KBM-7 (cell line): ENCODE results near the gene AFMID.
"Not testable (repeated sequence)": the region's sequence is repeated elsewhere in the genome, so short reads cannot be mapped to it uniquely, and the experiment has no call there.

ENCODE experiments used
- DNase-seq: peaks from one replicate; pipeline ENCODE4 v3.0.0-alpha.2; 2015
- in situ Hi-C: fragments of 300-500 bp; cut with MboI; formaldehyde crosslinking; loops from 2 replicates; pipeline ENCODE4 v1.14.3; 2020; ENCODE audit warnings: low sequenced_read_pairs, low pct_unique_long_range_greater_than_20kb, mixed read lengths

Gene AFMID

GRCh38 chr17:78234261-78234865 lies 47.2 kb downstream of the AFMID start:
- in situ Hi-C loops = no loop called here

DNA sequence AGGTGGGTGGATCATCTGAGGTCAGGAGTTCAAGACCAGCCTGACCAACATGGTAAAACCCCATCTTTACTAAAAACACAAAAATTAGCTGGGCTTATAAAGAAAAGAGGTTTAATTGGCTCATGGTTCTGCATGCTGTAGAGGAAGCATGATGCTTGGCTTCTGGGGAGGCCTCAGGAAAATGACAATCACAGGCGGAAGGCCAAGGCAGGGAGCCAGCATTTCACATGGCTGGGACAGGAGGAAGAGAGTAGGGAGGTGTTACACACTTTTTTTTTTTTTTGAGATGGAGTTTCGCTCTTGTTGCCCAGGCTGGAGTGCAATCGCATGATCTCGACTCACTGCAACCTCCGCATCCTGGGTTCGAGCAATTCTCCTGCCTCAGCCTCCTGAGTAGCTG lies 47.9 kb downstream of the AFMID start:
- in situ Hi-C loops, DNase-seq: not testable (repeated sequence)

More at GRCh38 chr17:78234261-78234865, 47.2 kb downstream of the AFMID start:
- DNase-seq = no peak

- in situ Hi-C loops = no loop called here
- no peak for DNase-seq
These were observed 48.7 kb downstream of the AFMID start for GRCh38 chr17:78235885-78236284.

GRCh38 chr17:78236362-78237127 lies 49.4 kb downstream of the AFMID start:
- in situ Hi-C loops = no loop called here
- no peak for DNase-seq

GRCh38 chr17:78237401-78238012 lies 50.3 kb downstream of the AFMID start:
- in situ Hi-C loops = no loop called here
- no peak for DNase-seq

DNA sequence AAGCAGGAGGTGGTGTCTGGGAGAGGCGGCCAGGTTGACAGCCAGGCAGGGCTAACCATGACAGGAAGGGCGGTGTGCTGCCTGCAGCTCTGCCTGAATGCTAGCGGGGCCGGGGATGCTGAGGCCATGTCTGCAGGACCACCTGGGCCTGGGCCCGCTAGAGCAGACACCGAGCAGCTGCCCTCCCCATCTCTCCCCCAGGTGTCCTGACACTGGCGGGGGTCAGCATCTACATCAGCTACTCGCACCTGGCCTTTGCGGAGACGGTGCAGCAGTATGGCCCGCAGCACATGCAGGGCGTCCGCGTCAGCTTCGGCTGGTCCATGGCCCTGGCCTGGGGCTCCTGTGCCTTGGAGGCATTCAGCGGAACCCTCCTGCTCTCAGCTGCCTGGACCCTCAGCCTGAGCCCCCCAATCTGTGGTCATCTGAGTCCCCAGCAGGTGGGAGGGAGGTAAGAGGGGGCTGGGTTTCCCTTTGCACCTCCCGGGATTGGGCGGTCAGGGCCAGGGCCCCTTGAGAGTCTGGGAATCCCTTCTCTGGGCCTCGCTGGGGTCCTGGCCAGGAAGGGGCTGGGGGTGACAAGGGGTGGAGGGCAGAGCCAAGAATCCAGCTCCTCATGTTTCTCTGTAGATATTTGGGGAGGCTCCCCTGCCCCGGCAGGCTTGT lies 51.8 kb downstream of the AFMID start:
- DNase-seq = no peak
- in situ Hi-C loops = no loop called here

GRCh38 chr17:78239489-78239931 lies 52.3 kb downstream of the AFMID start:
- in situ Hi-C loops = no loop called here
- DNase-seq = peak; percentile 58

DNA sequence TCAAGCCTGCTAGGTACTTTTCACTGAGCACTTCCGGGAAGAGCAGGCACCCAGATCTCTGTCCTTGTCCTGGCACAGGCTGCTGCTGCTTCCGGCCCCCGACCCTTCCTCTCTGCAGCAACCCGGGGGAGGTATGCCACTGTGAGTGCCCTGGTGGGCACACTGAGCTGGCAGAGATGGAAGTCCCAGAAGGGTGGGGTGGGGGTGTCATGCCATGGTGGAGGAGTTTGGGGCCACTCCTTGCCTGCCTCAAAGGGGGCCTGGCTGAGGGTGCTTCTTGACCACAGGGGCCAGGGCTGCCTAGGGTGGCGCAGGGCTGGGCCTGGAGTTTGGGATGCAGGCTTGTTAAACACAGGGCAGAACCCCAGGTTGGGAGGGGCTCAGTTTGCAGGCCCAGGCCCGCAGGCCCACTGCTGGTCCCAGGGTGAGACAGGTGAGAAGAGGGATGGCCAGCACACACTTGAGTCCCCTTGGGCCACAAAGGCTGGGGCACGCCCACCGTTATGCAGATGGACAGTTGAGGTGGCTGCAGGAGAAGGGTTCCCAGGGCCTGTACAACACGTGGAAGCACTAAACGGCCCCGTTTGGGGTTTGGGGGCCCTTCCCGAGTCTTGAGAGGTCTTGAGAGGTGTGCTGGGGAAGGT lies 53.0 kb downstream of the AFMID start:
- no peak for DNase-seq
- in situ Hi-C loops = no loop called here

GRCh38 chr17:78240839-78241238 lies 53.7 kb downstream of the AFMID start:
- no peak for DNase-seq
- in situ Hi-C loops = no loop called here

GRCh38 chr17:78241277-78242023 lies 54.3 kb downstream of the AFMID start:
- DNase-seq = no peak
- in situ Hi-C loops = no loop called here

GRCh38 chr17:78242024-78242742 lies 55.0 kb downstream of the AFMID start:
- in situ Hi-C loops = no loop called here

DNA sequence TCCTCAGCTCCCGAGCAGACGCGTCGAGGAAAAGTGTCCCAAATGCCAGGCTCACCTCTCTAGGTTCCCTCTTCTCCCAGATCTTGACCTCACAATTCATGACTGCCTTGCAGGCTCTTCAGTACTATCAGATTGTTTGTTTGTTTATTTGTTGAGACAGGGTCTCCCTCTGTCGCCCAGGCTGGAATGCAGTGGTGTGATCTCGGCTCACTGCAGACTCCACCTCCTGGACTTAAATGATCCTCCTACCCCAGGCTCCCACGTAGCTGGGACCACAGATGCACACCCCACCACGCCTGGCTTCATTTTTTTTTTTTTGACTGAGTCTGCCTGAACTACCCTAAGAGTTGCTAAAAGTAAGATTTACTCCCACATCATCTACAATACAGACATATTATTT lies 60.1 kb downstream of the AFMID start:
- no peak for DNase-seq
- in situ Hi-C loops = no loop called here

More at GRCh38 chr17:78242024-78242742, 55.0 kb downstream of the AFMID start:
- DNase-seq = peak; percentile 80

DNA sequence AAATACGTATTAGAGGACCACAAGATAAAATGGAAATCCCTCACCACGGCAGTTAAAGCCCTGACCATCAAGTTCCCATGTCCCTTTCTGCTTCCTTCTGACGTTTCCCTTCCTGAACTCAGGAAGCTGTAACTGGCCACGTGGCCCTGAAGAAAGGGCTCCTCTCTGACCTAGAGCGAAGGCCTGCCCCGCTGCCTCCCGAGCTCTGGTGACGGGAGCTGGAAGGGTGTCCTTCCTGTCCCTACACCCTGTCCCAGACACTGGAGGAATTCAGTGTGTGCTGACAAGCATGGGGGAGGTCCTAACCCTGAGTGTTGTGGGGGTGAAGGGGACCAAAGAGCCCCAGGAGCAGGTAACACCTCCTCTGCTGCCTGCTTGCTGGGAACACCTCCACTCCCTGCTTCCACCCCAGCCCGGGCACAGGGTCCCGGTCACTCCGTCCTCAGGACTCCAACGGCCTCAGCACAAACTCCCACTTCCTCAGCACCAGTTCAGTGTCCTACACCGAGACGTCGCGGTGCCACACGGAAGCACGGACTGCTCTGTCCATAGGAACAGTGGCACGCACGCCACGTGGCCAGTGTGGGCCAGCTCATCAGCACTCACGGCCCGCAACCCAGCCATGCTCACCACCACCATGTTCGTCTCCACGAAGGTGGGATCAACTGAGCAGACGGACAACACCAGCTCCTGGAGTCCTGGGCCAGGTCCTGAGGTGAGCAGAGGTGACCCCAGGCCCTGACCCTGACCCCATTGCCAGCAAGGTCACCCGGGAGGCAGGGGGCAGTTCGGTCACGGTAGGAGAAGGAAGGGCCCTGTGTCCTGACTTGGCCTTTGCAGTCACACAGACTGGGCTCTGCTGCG lies 61.1 kb downstream of the AFMID start:
- no peak for DNase-seq
- in situ Hi-C loops = no loop called here

GRCh38 chr17:78249074-78249817 lies 62.1 kb downstream of the AFMID start:
- no peak for DNase-seq

GRCh38 chr17:78249818-78250806 lies 63.0 kb downstream of the AFMID start:
- DNase-seq = no peak
- in situ Hi-C loops = no loop called here

More at GRCh38 chr17:78249074-78249817, 62.1 kb downstream of the AFMID start:
- in situ Hi-C loops = no loop called here
